H1 (cell line): ENCODE results near the gene JMJD1C. TPM values are rescaled to one million over a fixed set of nuclear protein-coding genes. Genes with fewer than 3 reads are reported as not detected.

Experiments used
- CTCF ChIA-PET: fragments of 300-600 bp; sonication (Branson Sonifier 250); formaldehyde crosslinking; loops from one replicate; lab custom pipeline; 2021; ENCODE audit not compliant: partially characterized antibody; lab: Charles Lee
- POLR2A ChIA-PET: fragments of 300-600 bp; sonication (Branson Sonifier 250); formaldehyde crosslinking; loops from one replicate; lab custom pipeline; 2021; ENCODE audit warnings: inconsistent platforms; ENCODE audit not compliant: partially characterized antibody; lab: Charles Lee
- DNase-seq, 2 experiments: peaks; one replicate each; pipeline versions ENCODE4 v3.0.0 to v3.0.0-alpha.2; 2010 to 2022; ENCODE audit warnings: low spot score in 2 of 2, low read depth in 1 of 2, mixed read lengths in 1 of 2
- FAIRE-seq: peaks from 2 replicates; lab custom pipeline; 2011; peaks lifted over from hg19 to GRCh38; lab: Jason Lieb, UNC
- H2AFZ ChIP-seq: 2 replicates; pipeline ENCODE4 v1.8.1; 2012; ENCODE audit warnings: low read length, inconsistent platforms
- H2AK5ac ChIP-seq: 2 replicates; pipeline ENCODE4 v1.6.1; 2013; ENCODE audit warnings: low read depth, low read length
- H2BK120ac ChIP-seq: replicated peaks from 2 replicates; pipeline ENCODE3; 2013; ENCODE audit warnings: low read depth, low read length, inconsistent platforms
- H2BK12ac ChIP-seq: 2 replicates; pipeline ENCODE4 v1.6.1; 2013; ENCODE audit warnings: low read depth, low read length
- H2BK15ac ChIP-seq: 2 replicates; pipeline ENCODE4 v1.6.1; 2013; ENCODE audit warnings: low read length
- H2BK20ac ChIP-seq: 2 replicates; pipeline ENCODE4 v1.6.1; 2013; ENCODE audit warnings: low read length
- H2BK5ac ChIP-seq: 2 replicates; pipeline ENCODE4 v1.6.1; 2013; ENCODE audit warnings: low read depth, low read length
- H3K14ac ChIP-seq: 2 replicates; pipeline ENCODE4 v1.6.1; 2013; ENCODE audit warnings: inconsistent platforms; ENCODE audit not compliant: insufficient read length
- H3K18ac ChIP-seq: 2 replicates; pipeline ENCODE4 v1.6.1; 2013; ENCODE audit warnings: low read length; ENCODE audit errors: extremely low read depth
- H3K23ac ChIP-seq: 2 replicates; pipeline ENCODE4 v1.6.1; 2013; ENCODE audit warnings: inconsistent platforms; ENCODE audit not compliant: insufficient read length
- H3K23me2 ChIP-seq: 2 replicates; pipeline ENCODE4 v1.6.1; 2013; ENCODE audit warnings: low read depth, low read length
- H3K27ac ChIP-seq: 2 replicates; pipeline ENCODE4 v1.6.1; 2011; ENCODE audit warnings: low read depth, low read length, inconsistent platforms
- H3K27me3 ChIP-seq, 4 experiments: replicated peaks in 1 of 4; 1 replicate in 1 of 4; 2 replicates in 3 of 4; pipeline versions ENCODE4 v1.6.1 to v1.8.1; 2011 to 2013; ENCODE audit warnings: low read length in 3 of 4, mild to moderate bottlenecking in 3 of 4, inconsistent platforms in 2 of 4, mixed read lengths in 2 of 4, moderate library complexity in 1 of 4; ENCODE audit not compliant: control insufficient read depth in 3 of 4, insufficient read depth in 3 of 4; ENCODE audit errors: extremely low read depth in 1 of 4
- H3K36me3 ChIP-seq, 4 experiments: 2 replicates each; pipeline versions ENCODE4 v1.6.1 to v1.8.1; 2011 to 2013; ENCODE audit warnings: mild to moderate bottlenecking in 4 of 4, low read length in 3 of 4, moderate library complexity in 2 of 4, control low read depth in 1 of 4, inconsistent platforms in 1 of 4; ENCODE audit not compliant: insufficient read depth in 4 of 4, control insufficient read depth in 2 of 4
- H3K4ac ChIP-seq: replicated peaks from 2 replicates; pipeline ENCODE3; 2013; ENCODE audit warnings: low read length, low read depth, mixed read lengths, inconsistent platforms; ENCODE audit not compliant: insufficient read length
- H3K4me1 ChIP-seq, 4 experiments: replicated peaks in 1 of 4; 1 replicate in 1 of 4; 2 replicates in 3 of 4; pipeline versions ENCODE4 v1.6.1 to v1.8.1; 2011 to 2013; ENCODE audit warnings: low read length in 3 of 4, inconsistent platforms in 2 of 4, mixed read lengths in 1 of 4; ENCODE audit not compliant: insufficient read depth in 4 of 4, control insufficient read depth in 3 of 4
- H3K4me2 ChIP-seq, 2 experiments: 2 replicates each; pipeline versions ENCODE4 v1.6.1 to v1.8.1; 2011 to 2013; ENCODE audit warnings: low read depth in 2 of 2, low read length in 2 of 2, control low read depth in 1 of 2, inconsistent platforms in 1 of 2, mild to moderate bottlenecking in 1 of 2; ENCODE audit not compliant: insufficient read depth in 1 of 2
- H3K4me3 ChIP-seq, 4 experiments: fragments of 200-600, 300-600 bp in 1 of 4; sonication (generic), shearing (Covaris generic), sonication (Bioruptor Twin) in 1 of 4; 2 replicates each; pipeline versions ENCODE4 v1.5.1 to v1.8.1; 2011 to 2016; ENCODE audit warnings: low read length in 4 of 4, low read depth in 3 of 4, control low read depth in 2 of 4, inconsistent platforms in 2 of 4, mild to moderate bottlenecking in 2 of 4, mixed read lengths in 1 of 4, moderate library complexity in 1 of 4; ENCODE audit not compliant: insufficient read depth in 2 of 4; ENCODE audit errors: extremely low read depth in 1 of 4
- H3K56ac ChIP-seq: replicated peaks from 2 replicates; pipeline ENCODE3; 2013; ENCODE audit warnings: low read depth, mild to moderate bottlenecking, mixed read lengths, low read length, inconsistent platforms; ENCODE audit not compliant: insufficient read length
- H3K79me1 ChIP-seq: 2 replicates; pipeline ENCODE4 v1.6.1; 2013; ENCODE audit warnings: low read depth, low read length, control low read depth
- H3K79me2 ChIP-seq, 2 experiments: 2 replicates each; pipeline versions ENCODE4 v1.6.1 to v1.8.1; 2012 to 2013; ENCODE audit warnings: low read length in 2 of 2, mild to moderate bottlenecking in 2 of 2, inconsistent platforms in 1 of 2; ENCODE audit not compliant: insufficient read depth in 2 of 2, control insufficient read depth in 1 of 2
- H3K9ac ChIP-seq, 4 experiments: replicated peaks in 1 of 4; 1 replicate in 1 of 4; 2 replicates in 3 of 4; pipeline versions ENCODE4 v1.6.1 to v1.8.1; 2011 to 2013; ENCODE audit warnings: low read depth in 3 of 4, low read length in 3 of 4, control low read depth in 2 of 4, mild to moderate bottlenecking in 2 of 4, moderate library complexity in 2 of 4, inconsistent platforms in 1 of 4; ENCODE audit errors: extremely low read depth in 1 of 4
- H3K9me3 ChIP-seq, 2 experiments: 2 replicates each; pipeline versions ENCODE4 v1.6.1 to v1.8.1; 2012 to 2013; ENCODE audit warnings: mild to moderate bottlenecking in 2 of 2, moderate library complexity in 2 of 2, control low read depth in 1 of 2, inconsistent platforms in 1 of 2, low read depth in 1 of 2, low read length in 1 of 2, mixed read lengths in 1 of 2; ENCODE audit not compliant: insufficient read depth in 2 of 2
- H4K20me1 ChIP-seq, 2 experiments: replicated peaks in 1 of 2; 2 replicates each; pipeline versions ENCODE3 to v1.8.1; 2011 to 2013; ENCODE audit warnings: inconsistent platforms in 2 of 2, low read length in 2 of 2, mild to moderate bottlenecking in 1 of 2; ENCODE audit not compliant: insufficient read depth in 2 of 2, control insufficient read depth in 1 of 2
- H4K5ac ChIP-seq: 2 replicates; pipeline ENCODE4 v1.6.1; 2013; ENCODE audit warnings: low read length, low read depth, mixed read lengths, inconsistent platforms; ENCODE audit not compliant: insufficient read length
- H4K8ac ChIP-seq: 2 replicates; pipeline ENCODE4 v1.8.0; 2013; ENCODE audit warnings: mild to moderate bottlenecking, moderate library complexity, low read length, inconsistent platforms; ENCODE audit not compliant: insufficient read depth; ENCODE audit errors: extremely low read depth
- H4K91ac ChIP-seq: replicated peaks from 2 replicates; pipeline ENCODE3; 2013; ENCODE audit warnings: low read length, mixed read lengths, inconsistent platforms; ENCODE audit not compliant: insufficient read length
- CTBP2 ChIP-seq: IDR thresholded peaks from 2 replicates; pipeline ENCODE4 v1.7.0; 2011; ENCODE audit warnings: borderline replicate concordance, mild to moderate bottlenecking, moderate library complexity, mixed read lengths, low read length; ENCODE audit not compliant: insufficient read depth, insufficient read length
- HDAC6 ChIP-seq: IDR thresholded peaks from one replicate; pipeline ENCODE4 v1.7.1; 2012; ENCODE audit warnings: low read depth, mild to moderate bottlenecking, inconsistent platforms, low read length, moderate library complexity
- KDM1A ChIP-seq: fragments of 200-600, 300-600 bp; sonication (generic); IDR thresholded peaks from 2 replicates; pipeline ENCODE4 v1.7.1; 2016; ENCODE audit warnings: mild to moderate bottlenecking, low read length, borderline replicate concordance
- PHF8 ChIP-seq: fragments of 200-600 bp; sonication (generic); conservative IDR thresholded peaks from 2 replicates; pipeline ENCODE4 v1.7.1; 2012; ENCODE audit warnings: low read depth, mild to moderate bottlenecking, inconsistent platforms, low read length, moderate library complexity
- RAD21 ChIP-seq, 2 experiments: IDR thresholded peaks in 1 of 2; conservative IDR thresholded peaks in 1 of 2; 2 replicates each; pipeline ENCODE4 v1.6.1; 2011; ENCODE audit warnings: low read depth in 2 of 2, low read length in 2 of 2, improper control_type of control experiment in 1 of 2, inconsistent platforms in 1 of 2, mild to moderate bottlenecking in 1 of 2, moderate library complexity in 1 of 2
- SRF ChIP-seq: IDR thresholded peaks from 2 replicates; pipeline ENCODE4 v1.6.1; 2011; ENCODE audit warnings: mild to moderate bottlenecking, low read depth, low read length, moderate library complexity
- TAF1 ChIP-seq: IDR thresholded peaks from 2 replicates; pipeline ENCODE4 v1.6.1; 2011; ENCODE audit warnings: mild to moderate bottlenecking, low read depth, low read length
- WGBS, 2 experiments: shearing (Covaris generic) in 1 of 2; methylation state at CpG; one replicate each; pipeline versions ENCODE4 v1.1.6 to v1.1.7; 2013 to 2015; ENCODE audit warnings: low lambda C conversion rate in 2 of 2, mixed read lengths in 2 of 2, inconsistent platforms in 1 of 2, low coverage in 1 of 2, missing lambda C conversion rate in 1 of 2; ENCODE audit not compliant: insufficient replicate concordance in 2 of 2, insufficient coverage in 1 of 2, insufficient read length in 1 of 2; ENCODE audit errors: extremely low coverage in 1 of 2, missing lambda C conversion rate in 1 of 2; 5-methylcytosine and 5-hydroxymethylcytosine counted together
- polyA plus RNA-seq, 7 experiments: library from polyadenylated mRNA; depleted of rRNA in 3 of 7; stranded (reverse) in 5 of 7; unstranded in 2 of 7; fragments of >200 nt in 5 of 7; fragments of 200-250 nt in 2 of 7; gene quantifications; 1 replicate in 5 of 7; 2 replicates in 1 of 7; 4 replicates in 1 of 7; pipeline versions ENCODE4 v1.2.1 to v1.2.3, GENCODE V29; 2011 to 2013; ENCODE audit warnings: missing spikeins in 2 of 7, mixed read lengths in 2 of 7
- total RNA-seq: library from RNA; stranded (reverse); fragmentation: NEBNext Ultra II Directional; extraction: Animal tissue kit (Norgen Biotek cat#: 25700); gene quantifications from 2 replicates; pipeline ENCODE4 v1.2.1, GENCODE V29; 2021

JMJD1C gene
- total and polyA plus RNA-seq, 2 of the 8 experiments (the other 6 are each of a cell fraction or from before 2014, with no cell fraction given), result 54.5 to 210 TPM

GRCh38 chr10:63344269-63344668, 121.5 kb downstream of the JMJD1C start:
- H3K79me2 ChIP-seq, result peaks cover 0 to 58% of the 10 kb centered on the region in 2 experiments; a peak in 2 of 4 replicates

More at GRCh38 chr10:63344269-63344668, 121.5 kb downstream of the JMJD1C start:
- DNase-seq (no peak), FAIRE-seq (no peak)
- no peak overlapping the region for H2AK5ac ChIP-seq
- H3K27me3 ChIP-seq, result no peaks in the 10 kb centered on the region
- H3K4me2 ChIP-seq, result no peak overlapping the region
- no peak overlapping the region for H2BK120ac ChIP-seq
- H2BK5ac ChIP-seq, result no peak overlapping the region
- no peak overlapping the region for H3K23ac ChIP-seq
- no peak overlapping the region for H4K5ac ChIP-seq
- H3K4me3 ChIP-seq, result no peak overlapping the region
- CTCF ChIA-PET, result no interaction called here
- no peak overlapping the region for H3K9ac ChIP-seq
- H4K20me1 ChIP-seq, result peaks cover 0 to 1% of the 10 kb centered on the region in 2 experiments
- H2BK20ac ChIP-seq, result no peak overlapping the region
- H3K36me3 ChIP-seq, result no peaks in the 10 kb centered on the region
- no peak overlapping the region for H2BK12ac ChIP-seq
- no peak overlapping the region for H4K8ac ChIP-seq
- POLR2A ChIA-PET, result no interaction called here
- H3K14ac ChIP-seq, result no peak overlapping the region
- 90% methylated on average over 1 of the region's 1 CpG; no CpG with 5 or more reads in 1 of the 2 experiments for WGBS, 2 experiments
- no peak overlapping the region for H3K56ac ChIP-seq
- TF ChIP-seq KDM1A (no peak), HDAC6 (no peak), PHF8 (no peak), TAF1 (no peak), RAD21 (IDR thresholded peaks at IDR 0.05 in 1 of 2, conservative IDR thresholded peaks at IDR 0.05 in 1 of 2; ENCODE audit: low read depth in 2 of 2, low read length in 2 of 2) (no peak), CTBP2 (no peak), SRF (no peak)
- H3K23me2 ChIP-seq, result no peaks in the 10 kb centered on the region
- no peaks in the 10 kb centered on the region for H3K79me1 ChIP-seq
- no peak overlapping the region for H2AFZ ChIP-seq
- H3K27ac ChIP-seq, result no peak overlapping the region
- no peak overlapping the region for H3K4ac ChIP-seq
- H2BK15ac ChIP-seq, result no peak overlapping the region
- H3K4me1 ChIP-seq, result no peaks in the 10 kb centered on the region
- H3K18ac ChIP-seq, result no peak overlapping the region
- no peak overlapping the region for H4K91ac ChIP-seq
- no peaks in the 10 kb centered on the region for H3K9me3 ChIP-seq
